ENCODE results near the gene MBIP.
"Not testable (repeated sequence)": the region's sequence is repeated elsewhere in the genome, so short reads cannot be mapped to it uniquely, and the experiment has no call there.

Gene MBIP

DNA sequence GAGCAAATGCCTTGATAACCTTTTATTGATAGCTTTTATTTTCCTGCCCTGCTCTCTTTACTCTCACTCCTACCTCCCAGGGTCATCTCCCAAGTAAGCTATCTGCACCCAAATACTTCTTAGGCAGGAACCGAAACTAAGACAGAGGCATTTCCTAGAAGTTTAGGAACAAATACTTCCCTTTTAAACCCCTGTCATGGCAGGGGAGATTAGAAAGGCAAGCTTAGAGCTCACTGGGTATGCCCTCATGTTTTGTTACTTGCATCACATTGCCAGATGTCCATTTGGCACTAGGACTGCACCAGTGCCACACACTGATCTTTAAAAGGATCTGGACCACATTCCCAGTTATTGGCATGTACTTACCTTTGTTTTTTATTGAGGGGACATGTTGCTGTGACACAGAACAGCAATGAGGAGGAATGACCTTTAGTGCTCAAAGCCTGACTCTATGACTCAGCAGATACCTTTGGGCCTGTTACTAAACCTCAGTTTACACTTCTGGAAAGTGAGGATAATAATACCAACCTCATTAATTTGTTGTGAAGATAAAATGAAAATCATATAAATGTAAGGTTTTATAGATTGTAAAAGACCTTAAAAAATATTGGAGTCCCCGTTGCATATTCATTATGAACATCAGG is 40.9 kb upstream of the MBIP start:
- Histone ChIP-seq H3K36me3 (ENCODE audit: control insufficient read depth, insufficient read depth, low read length) (no peaks in the 10 kb centered on the region), H3K4me3 (replicated peaks; ENCODE audit: low read depth, low read length) (no peak overlapping the region), H3K27me3 (replicated peaks; ENCODE audit: control insufficient read depth, insufficient read depth, low read length) (no peaks in the 10 kb centered on the region)
- DNase-seq (ENCODE audit: extremely low read depth, insufficient read length), result no peak
- TF ChIP-seq CTCF (IDR thresholded peaks at IDR 0.05; ENCODE audit: insufficient read depth, low read length, poor library complexity, severe bottlenecking), result no peak

DNA sequence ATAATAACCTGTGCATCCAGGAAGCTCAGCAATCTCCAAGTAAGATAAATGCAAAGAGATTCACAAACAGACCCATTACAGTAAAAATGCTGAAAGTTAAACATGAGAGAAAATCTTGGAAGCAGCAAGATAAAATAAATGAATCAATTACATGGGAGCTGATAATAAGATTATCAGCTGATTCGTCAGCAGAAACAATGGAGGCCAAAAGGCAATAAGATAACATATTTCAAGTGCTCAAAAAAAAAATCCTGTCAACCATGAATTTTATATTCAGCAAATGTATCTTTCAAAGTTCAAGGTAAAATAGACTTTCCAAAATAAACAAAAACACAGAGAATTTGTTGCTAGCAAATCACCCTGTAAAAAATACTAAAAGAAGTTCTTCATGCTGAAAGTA is 36.4 kb upstream of the MBIP start:
- TF ChIP-seq CTCF (IDR thresholded peaks at IDR 0.05; ENCODE audit: insufficient read depth, low read length, poor library complexity, severe bottlenecking), result no peak

DNA sequence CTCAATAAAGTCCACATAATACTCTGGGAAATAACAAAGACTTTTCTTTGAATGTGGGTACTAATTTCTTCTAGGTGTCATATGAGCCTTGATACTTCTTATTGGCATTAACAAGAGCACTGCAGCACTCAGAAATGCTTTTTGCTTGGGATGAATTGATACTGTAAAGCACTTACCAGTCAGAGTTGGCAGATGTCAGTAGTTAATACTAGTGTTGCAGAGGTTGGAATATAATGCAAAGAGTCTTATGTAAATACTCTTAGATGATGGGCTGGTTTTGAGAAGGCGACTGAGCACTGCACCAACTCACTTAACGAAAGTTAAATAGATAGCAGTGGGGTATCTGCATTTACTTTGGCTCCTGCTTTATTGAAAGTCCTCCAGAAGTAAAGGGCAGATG is 25.6 kb upstream of the MBIP start:
- no peaks in the 10 kb centered on the region for H3K36me3 ChIP-seq (ENCODE audit: control insufficient read depth, insufficient read depth, low read length)
- TF ChIP-seq CTCF (IDR thresholded peaks at IDR 0.05; ENCODE audit: insufficient read depth, low read length, poor library complexity, severe bottlenecking), result no peak
- no peak for DNase-seq (ENCODE audit: extremely low read depth, insufficient read length)
- no peak overlapping the region for H3K4me3 ChIP-seq (replicated peaks; ENCODE audit: low read depth, low read length)
- H3K27me3 ChIP-seq (replicated peaks; ENCODE audit: control insufficient read depth, insufficient read depth, low read length), result no peaks in the 10 kb centered on the region

More for the DNA sequence above, 36.4 kb upstream of the MBIP start:
- H3K27me3 ChIP-seq (replicated peaks; ENCODE audit: control insufficient read depth, insufficient read depth, low read length), result no peaks in the 10 kb centered on the region
- no peak for DNase-seq (ENCODE audit: extremely low read depth, insufficient read length)
- no peak overlapping the region for H3K4me3 ChIP-seq (replicated peaks; ENCODE audit: low read depth, low read length)
- no peaks in the 10 kb centered on the region for H3K36me3 ChIP-seq (ENCODE audit: control insufficient read depth, insufficient read depth, low read length)

DNA sequence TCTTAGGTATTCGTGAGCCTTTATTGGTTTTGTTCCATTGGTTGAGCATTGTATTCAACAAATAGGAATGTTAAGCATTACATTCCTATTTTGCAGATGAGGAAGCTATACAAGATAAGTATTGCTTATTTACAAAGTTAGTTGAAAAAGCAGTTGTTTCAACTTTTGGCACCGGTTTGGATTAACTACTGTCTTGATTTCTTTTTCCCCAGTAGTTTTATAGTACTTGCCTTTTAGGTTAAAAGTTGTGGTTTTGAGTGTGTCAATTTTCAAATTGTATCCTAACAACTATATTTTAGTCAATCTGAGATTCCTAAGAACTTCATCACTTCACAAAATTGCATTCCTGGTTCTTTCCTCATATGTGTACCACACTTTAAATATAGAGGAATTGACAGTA is 23.8 kb upstream of the MBIP start:
- no peak for DNase-seq (ENCODE audit: extremely low read depth, insufficient read length)
- no peaks in the 10 kb centered on the region for H3K27me3 ChIP-seq (replicated peaks; ENCODE audit: control insufficient read depth, insufficient read depth, low read length)

GRCh38 chr14:36341811-36342210 is 21.4 kb upstream of the MBIP start:
- not testable (repeated sequence) for DNase-seq (ENCODE audit: extremely low read depth, insufficient read length); H3K27me3 ChIP-seq (replicated peaks; ENCODE audit: control insufficient read depth, insufficient read depth, low read length); H3K4me3 ChIP-seq (replicated peaks; ENCODE audit: low read depth, low read length); H3K36me3 ChIP-seq (ENCODE audit: control insufficient read depth, insufficient read depth, low read length)

More for the DNA sequence above, 23.8 kb upstream of the MBIP start:
- H3K36me3 ChIP-seq (ENCODE audit: control insufficient read depth, insufficient read depth, low read length), result no peaks in the 10 kb centered on the region
- no peak overlapping the region for H3K4me3 ChIP-seq (replicated peaks; ENCODE audit: low read depth, low read length)
- no peak for TF ChIP-seq CTCF (IDR thresholded peaks at IDR 0.05; ENCODE audit: insufficient read depth, low read length, poor library complexity, severe bottlenecking)

DNA sequence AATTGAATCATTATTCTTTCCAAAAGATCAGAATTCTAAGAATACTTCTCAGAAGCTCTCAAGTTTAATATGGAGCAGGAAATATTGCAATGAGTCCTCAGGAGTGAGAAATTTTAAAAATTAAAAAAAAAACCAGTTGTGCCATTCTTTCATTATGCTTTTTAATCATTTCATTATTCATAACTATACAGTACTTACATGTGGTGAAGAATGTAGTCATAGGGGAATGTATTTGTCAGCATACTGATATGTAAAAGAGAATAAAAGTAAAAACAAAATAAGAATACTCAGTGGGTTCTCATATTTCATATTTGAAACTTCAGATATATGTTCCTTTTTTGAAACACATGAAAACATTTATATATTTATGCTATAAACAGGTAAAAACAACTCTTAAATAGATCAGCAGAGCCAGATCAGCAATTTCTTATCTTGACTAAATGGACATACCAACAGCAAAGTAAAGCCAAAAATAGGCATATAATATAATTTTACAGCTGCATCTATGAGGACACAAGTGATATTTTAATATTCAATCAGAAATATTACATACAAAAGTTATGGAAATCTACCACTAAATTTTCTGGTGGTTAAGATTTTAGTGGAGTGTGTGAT is 19.9 kb upstream of the MBIP start:
- no peaks in the 10 kb centered on the region for H3K27me3 ChIP-seq (replicated peaks; ENCODE audit: control insufficient read depth, insufficient read depth, low read length)
- DNase-seq (ENCODE audit: extremely low read depth, insufficient read length), result no peak

More for the DNA sequence above, 19.9 kb upstream of the MBIP start:
- no peak for TF ChIP-seq CTCF (IDR thresholded peaks at IDR 0.05; ENCODE audit: insufficient read depth, low read length, poor library complexity, severe bottlenecking)
- Histone ChIP-seq H3K4me3 (replicated peaks; ENCODE audit: low read depth, low read length) (no peak overlapping the region), H3K36me3 (ENCODE audit: control insufficient read depth, insufficient read depth, low read length) (no peaks in the 10 kb centered on the region)
